DMS153 (cell line): ENCODE data around the gene EPB41L2.
"Not testable (repeated sequence)": the region's sequence is repeated elsewhere in the genome, so short reads cannot be mapped to it uniquely, and the experiment has no call there.

Source experiments
- DNase-seq: peaks from one replicate; lab custom pipeline; 2025; lab: John Stamatoyannopoulos, UW

Gene EPB41L2

GRCh38 chr6:131063028-131063763 is at the start of gene EPB41L2:
TSS of gene EPB41L2 (minus strand) at chr6:131063245. CDS start at chr6:130956485, 106,760 bp downstream.
- peak; percentile 13 for DNase-seq

- no peak for DNase-seq
These were observed 49.2 kb upstream of the EPB41L2 start for GRCh38 chr6:131112249-131112648.

GRCh38 chr6:131107151-131107550 is 44.1 kb upstream of the EPB41L2 start:
- DNase-seq: no peak

GRCh38 chr6:131103901-131104300 is 40.9 kb upstream of the EPB41L2 start:
- no peak for DNase-seq

DNA sequence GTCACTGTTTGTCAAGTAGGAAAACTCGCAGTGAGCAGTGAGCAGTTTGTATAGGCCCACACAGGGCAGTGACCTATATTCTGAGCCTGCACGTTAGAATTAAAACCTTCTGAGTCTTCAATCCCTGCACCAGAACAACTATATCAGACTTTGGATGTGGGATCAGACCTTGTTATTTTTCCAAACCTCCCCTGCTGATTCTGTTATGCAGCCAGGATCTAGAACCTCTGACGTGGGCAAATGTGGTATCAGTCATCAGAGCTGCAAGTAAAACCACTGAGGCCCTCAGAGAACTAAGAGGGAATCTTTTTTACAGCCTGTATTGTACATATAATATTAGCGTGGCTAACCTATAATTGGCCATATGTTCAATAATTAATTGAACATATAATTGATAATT is 40.3 kb upstream of the EPB41L2 start:
- no peak for DNase-seq

DNA sequence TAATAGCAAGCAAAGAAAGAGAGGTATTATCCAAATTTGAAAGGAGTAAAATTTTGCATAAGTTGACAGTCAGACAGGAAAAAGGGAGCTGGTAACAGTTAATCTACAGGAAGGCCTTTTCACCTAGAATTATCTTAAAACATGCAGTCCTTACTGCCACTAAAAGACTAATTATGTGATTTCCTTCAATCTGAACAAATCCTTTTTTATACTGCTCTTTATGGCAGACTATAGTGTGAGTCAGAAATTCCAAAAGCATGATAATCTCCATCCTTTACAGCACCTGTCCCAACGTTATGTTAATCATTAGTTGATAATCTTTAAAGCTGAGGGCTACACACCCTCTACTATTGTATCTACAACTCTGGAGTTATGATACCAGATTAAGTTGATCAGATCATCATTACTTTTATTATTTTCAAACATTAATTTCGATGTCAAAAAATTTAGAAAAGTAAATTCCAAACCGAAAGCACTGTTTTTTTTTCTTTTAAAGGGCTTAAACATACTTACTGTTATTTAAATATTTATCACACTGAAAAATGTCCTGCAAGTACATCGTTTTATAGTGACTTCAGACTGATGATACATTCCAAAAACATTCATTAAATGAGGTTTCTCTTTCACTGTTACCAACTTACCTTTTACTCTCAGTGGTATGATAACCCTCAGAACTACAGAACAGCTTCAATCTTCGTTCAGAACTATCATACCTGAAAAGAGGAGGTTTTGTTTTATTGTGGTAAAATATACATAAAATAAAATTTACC is 39.1 kb upstream of the EPB41L2 start:
- no peak for DNase-seq

DNA sequence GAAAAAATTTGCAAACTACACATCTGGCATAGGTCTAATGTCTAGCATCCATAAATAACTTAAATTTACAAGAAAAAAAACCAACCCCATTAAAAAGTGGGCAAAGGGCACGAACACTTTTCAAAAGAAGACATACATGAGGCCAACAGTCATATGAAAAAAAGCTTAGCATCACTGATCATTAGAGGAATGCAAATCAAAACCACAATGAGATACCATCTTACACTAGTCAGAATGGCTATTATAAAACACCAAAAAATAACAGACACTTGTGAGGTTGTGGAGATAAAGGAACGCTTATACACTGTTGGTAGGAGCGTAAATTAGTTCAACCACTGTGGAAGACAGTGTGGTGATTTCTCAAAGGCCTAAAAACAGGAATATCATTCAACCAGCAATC is 33.7 kb upstream of the EPB41L2 start:
- DNase-seq: no peak

DNA sequence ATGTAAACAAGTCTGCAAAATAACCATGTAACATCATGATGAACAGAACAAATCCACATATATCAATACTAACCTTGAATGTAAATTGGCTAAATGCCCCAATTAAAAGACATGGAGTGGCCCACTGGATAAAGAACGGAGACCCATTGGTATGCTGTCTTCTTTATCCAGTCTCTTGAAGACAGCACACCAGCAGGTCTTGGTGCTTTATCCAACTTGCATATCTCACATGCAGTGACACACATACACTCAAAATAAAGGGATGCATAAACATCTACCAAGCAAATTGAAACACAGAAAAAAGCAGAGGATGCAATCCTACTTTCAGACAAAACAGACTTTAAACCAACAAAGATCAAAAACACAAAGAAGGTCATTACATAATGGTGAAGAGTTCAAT is 30.3 kb upstream of the EPB41L2 start:
- no peak for DNase-seq

DNA sequence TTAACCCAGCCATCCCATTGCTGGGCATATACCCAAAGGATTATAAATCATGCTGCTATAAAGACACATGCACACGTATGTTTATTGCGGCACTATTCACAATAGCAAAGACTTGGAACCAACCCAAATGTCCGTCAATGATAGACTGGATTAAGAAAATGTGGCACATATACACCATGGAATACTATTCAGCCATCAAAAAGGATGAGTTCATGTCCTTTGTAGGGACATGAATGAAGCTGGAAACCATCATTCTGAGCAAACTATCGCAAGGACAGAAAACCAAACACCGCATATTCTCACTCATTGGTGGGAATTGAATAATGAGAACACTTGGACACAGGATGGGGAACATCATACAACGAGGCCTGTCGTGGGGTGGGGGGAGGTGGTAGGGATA is 28.9 kb upstream of the EPB41L2 start:
- DNase-seq: not testable (repeated sequence)

- DNase-seq: not testable (repeated sequence)
These were observed 27.3 kb upstream of the EPB41L2 start for GRCh38 chr6:131090339-131090738.

- DNase-seq: no peak
These were observed 21.9 kb upstream of the EPB41L2 start for GRCh38 chr6:131084982-131085381.

DNA sequence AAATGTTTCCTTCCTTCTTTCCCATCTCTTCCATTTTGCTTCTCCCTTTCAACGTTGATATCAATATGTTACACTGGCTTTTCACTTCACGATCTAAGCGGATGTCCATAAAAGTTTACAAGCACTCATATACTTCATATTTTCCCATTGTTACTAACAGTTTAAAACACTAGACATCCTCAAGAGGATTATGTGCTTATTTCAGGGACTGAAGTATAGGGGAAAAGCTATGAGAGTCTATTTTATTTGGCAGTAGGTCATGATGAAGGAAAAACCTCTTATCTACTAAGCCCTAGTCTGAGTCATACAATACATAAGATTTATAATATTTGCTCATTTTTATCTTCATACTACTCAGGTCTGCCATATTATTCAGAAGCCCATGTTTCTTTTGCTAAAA is 20.6 kb upstream of the EPB41L2 start:
- no peak for DNase-seq

DNA sequence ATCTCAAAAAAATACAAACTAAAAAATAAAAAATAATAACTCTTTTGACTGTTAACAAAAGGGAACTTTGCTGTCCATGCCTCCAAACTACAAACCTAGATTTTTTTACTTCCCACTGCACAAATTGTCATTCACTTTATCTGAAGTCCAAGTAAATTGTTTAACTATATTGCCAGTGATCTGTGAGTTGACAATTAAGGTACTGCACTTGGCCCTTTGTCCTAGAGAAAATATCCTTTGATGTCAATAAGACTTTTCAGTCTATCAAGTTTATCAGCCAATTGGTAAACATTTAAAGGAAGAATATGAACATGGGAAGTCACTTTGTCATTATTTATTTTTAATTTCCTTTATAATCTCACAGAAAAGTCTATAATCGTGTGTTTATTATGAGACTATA is 19.3 kb upstream of the EPB41L2 start:
- DNase-seq: no peak

DNA sequence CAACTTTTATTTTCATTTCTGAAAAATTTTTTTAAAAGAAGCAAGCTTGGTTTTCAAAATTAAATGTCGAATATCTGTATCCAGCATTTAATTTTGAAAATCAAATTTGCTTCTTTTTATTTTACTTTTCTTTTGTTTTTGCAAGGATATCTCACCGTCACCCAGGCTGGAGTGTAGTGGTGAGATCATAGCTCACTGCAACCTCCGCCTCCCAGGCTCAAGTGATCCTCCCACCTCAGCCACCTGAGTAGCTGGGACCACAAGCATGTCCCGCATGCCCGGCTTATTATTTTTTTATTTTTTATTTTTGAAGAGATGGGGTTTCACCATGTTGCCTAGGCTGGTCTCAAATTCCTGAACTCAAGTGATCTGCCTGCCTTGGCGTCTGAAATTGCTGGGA is 17.0 kb upstream of the EPB41L2 start:
- DNase-seq: no peak

DNA sequence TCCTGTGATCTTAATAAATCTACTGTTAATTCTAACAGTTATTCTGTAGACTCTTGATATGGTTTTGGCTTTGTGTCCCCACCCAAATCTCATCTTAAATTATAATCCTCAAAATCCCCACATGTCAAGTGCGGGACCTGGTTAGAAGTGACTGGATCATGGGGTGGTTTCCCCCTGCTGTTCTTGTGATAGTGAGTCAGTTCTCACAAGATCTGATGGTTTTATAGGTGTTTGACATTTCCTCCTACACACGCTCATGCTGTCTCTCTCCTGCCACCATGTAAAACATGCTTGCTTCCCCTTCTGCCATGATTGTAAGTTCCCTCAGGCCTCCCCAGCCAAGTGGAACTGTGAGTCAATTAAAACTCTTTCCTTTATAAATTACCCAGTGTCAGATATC is 10.5 kb upstream of the EPB41L2 start:
- no peak for DNase-seq

DNA sequence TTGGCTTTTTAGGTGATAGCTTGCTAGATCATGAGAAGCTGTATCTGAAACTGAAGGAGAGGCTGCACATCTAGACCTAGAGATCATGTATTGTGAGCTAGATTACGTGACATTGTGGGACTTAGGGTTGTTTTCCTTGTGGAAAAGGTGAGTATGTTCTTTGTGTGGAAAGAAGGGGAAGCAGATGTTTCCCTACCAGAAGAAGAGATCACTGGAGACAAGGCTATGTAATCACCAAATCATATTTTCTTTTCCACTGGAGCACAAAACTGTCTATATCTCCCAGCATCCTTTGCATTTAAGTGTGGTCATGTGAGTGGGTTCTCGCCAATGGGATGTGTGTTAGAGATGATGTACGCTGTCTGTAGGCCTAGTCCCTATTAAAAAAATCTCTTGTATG is 7.0 kb upstream of the EPB41L2 start:
- DNase-seq: no peak

DNA sequence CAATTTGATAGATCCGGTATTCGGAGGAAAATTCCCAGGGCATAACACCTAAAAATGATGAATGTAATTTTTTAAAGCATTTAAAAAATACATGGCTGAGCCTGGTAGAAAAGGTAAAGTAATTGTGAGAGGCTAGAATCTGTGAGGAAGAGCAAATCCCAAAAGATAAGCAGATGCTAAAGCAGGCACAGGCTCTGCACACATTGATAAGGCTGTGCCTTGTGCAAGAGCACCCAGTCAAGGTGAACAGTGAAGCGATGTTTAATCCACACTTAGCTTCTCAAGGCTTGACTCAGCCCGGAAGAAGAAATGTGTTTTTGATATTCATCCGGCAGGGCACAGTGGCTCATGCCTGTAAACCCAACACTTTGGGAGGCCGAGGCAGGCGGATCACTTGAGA is 5.1 kb upstream of the EPB41L2 start:
- DNase-seq: no peak

- DNase-seq: no peak
These were observed 4.5 kb upstream of the EPB41L2 start for GRCh38 chr6:131067521-131067920.

DNA sequence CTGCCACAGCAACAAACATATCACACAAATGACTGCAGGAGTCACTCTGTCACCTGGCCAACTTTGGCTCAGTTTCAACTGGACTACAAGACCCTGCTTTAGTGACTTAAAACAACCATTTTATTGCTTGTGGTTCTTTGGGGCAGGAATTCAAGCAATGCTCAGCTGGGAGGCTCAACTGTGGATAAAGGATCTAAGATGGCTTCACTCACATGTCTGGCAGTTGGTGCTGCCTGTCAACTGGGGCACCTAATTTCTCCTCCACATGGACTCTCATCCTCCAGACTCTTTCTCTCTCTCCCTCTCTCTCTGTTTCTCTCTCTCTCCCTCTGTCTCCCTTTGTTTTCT is 2.8 kb upstream of the EPB41L2 start:
- DNase-seq: no peak

- DNase-seq: no peak
These were observed 2.2 kb upstream of the EPB41L2 start for GRCh38 chr6:131065112-131065823.

DNA sequence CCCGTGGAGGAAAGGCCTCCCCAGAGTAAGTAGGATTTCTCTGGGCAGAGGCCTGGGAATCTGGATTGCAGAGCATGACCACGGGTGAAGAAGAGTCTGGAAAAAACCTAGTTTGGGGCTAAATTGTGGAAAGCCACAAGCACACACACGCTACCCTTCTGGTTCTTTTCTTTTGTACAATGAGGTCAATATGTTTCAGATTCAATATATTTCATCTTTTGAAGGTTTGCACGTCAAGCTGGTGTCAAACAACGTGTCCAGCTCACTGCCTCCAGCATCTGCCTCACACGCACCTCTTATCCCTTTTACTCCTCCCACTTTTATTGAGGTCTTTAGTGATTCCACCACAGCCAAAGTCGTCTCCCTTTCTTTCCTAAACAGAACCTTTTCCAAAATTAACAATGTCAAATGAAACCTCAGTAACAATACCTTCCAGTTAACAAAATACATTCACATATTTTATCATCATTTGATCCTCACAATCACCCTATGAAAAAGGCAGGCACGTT is 773 bp upstream of the EPB41L2 start:
- no peak for DNase-seq

- no peak for DNase-seq
These were observed 611 bp downstream of the EPB41L2 start for GRCh38 chr6:131062241-131063027.
